Daoy (cell line): ENCODE data around the gene DFFB. TPM values are rescaled to one million over a fixed set of nuclear protein-coding genes. Genes with fewer than 3 reads are reported as not detected.
"Not testable (repeated sequence)": the region's sequence is repeated elsewhere in the genome, so short reads cannot be mapped to it uniquely, and the experiment has no call there.

Experiments
- DNase-seq: peaks from one replicate; pipeline ENCODE4 v3.0.0-alpha.2; 2015; ENCODE audit warnings: low read depth
- total RNA-seq: library from RNA; depleted of rRNA; stranded (reverse); fragments of >200 nt; shearing (Covaris generic); gene quantifications from 2 replicates; pipeline ENCODE4 v1.2.3, GENCODE V29; 2014; rRNA removed

The DFFB gene, protein sequence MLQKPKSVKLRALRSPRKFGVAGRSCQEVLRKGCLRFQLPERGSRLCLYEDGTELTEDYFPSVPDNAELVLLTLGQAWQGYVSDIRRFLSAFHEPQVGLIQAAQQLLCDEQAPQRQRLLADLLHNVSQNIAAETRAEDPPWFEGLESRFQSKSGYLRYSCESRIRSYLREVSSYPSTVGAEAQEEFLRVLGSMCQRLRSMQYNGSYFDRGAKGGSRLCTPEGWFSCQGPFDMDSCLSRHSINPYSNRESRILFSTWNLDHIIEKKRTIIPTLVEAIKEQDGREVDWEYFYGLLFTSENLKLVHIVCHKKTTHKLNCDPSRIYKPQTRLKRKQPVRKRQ
- total RNA-seq: 7.4 and 32.3 TPM in 2 replicates

DNA sequence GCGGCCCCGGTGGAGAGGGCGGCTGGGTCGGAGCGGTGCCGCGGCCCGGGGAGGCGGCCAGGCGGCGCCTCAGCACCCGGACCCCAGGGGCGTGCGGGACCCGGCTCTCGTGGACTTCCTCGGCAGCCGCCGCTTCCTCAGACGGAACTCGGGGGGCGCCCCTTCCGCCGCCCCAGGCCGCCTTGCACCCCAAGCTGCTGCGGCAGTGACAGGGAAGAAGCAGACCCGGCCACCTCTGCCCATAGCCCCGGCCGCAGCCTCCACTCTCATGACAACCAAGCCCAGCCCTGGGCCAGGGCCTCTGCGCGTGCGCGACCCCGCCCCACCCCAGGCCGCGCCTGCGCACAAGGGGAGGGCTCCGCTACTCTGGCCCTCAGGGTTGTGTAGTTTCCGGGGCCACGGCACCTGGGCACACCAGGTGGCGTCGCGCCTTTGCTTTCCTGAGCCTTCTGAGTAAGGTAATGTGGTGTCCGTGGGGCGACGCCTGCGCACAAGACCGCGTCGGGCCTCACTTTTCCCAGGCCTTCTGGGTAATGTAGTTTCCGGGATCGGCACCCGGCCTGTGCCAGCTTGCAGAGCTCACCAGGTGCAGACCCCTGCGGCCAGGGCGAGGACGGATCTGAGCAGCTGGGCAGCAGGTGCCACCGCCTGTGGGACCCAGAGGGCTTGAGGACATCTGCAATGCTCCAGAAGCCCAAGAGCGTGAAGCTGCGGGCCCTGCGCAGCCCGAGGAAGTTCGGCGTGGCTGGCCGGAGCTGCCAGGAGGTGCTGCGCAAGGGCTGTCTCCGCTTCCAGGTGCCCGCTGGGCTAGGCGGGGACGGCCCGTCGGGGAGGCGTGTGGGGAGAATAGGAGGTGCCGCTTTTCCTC, at the start of gene DFFB, which contains the start of gene CEP104:
TSS of gene DFFB (plus strand) at position 554 of the 868 bp plus-strand sequence. CDS start at position 682, 128 bp downstream.
TSS of gene CEP104 (minus strand) at position 289 of the 868 bp plus-strand sequence. CDS start 4,804 bp downstream, outside the sequence.
- peak; percentile 97 for DNase-seq

- no peak for DNase-seq
These were observed 49.5 kb upstream of the DFFB start for GRCh38 chr1:3807769-3808168.

DNA sequence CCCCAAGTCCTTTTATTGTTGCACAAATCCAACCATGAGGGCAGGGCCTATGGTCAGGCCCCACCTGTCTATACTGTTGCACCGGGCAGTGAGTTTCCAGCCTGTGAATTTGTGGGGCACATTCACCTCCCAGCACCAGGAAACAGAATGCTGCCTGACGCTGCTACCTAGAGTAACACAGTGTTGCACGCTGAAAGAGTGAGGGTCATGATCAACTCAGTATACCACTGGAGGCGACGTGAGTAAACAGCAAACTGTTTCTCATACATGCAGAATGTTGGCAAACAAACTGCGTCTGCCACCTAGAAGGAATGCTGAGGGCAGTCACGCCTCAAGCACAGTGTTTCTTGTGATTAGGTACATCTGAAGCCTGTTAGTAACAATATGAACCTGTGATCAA, 47.6 kb upstream of the DFFB start:
- DNase-seq: no peak

DNA sequence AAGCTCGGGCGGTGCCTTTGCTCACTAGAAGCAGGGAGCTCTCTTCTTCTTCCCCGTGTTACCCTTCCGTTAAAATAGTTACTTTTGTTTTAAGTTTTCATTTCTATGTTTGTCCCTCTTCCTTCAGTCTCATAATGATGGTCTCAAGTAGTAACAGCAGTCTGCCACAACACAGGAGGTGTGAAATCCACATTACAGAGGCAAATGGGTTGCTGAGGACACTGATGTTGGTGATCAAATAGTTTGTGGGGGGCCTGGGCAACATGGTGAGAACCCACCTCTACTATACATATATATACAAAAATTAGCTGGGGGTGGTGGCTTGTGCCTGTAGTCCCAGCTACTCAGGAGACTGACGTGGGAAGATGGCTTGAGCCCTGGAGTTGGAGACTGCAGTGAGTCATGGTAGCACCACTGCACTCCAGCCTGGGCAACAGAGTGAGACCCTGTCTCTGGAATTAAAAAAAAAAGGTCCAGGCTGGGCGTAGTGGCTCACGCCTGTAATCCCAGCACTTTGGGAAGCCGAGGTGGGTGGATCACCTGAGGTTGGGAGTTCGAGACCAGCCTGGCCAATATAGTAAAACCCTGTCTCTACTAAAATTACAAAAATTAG, 47.0 kb upstream of the DFFB start:
- not testable (repeated sequence) for DNase-seq

DNA sequence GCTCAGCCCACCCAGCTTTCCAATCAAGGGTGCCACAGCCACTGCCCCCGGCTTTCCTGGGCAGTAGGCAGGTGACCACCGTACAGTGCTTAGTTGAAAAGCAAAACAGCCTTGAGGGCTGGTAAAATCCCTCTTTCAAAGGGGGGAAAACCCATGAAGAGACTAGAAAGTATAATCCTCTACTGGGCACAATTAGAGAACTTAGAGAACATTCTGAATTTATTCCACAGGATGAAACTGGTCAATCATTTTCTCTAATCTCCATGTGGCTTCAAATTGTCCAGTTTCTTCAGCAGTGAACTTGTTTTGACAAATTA, 45.7 kb upstream of the DFFB start:
- no peak for DNase-seq

DNA sequence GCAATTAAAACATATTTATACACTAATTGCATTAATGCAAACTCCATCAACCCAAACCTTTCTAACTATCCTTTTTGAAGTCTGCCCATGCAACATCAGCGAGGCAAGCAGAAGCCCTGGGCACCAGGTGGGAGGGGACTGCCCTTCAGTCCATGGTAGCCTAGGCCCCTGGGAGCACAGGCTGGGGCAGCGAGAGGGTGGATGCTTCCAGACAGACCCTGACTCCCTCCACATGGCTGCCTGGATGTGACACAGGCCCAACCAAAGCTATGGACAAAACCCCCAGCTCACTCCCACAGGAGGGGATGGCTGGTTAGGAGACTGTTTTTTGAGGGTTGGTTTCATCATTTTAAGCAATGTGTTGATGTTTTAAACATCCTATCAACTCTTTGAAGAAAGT, 43.2 kb upstream of the DFFB start:
- no peak for DNase-seq

GRCh38 chr1:3814771-3815561, 42.3 kb upstream of the DFFB start:
- DNase-seq: no peak

DNA sequence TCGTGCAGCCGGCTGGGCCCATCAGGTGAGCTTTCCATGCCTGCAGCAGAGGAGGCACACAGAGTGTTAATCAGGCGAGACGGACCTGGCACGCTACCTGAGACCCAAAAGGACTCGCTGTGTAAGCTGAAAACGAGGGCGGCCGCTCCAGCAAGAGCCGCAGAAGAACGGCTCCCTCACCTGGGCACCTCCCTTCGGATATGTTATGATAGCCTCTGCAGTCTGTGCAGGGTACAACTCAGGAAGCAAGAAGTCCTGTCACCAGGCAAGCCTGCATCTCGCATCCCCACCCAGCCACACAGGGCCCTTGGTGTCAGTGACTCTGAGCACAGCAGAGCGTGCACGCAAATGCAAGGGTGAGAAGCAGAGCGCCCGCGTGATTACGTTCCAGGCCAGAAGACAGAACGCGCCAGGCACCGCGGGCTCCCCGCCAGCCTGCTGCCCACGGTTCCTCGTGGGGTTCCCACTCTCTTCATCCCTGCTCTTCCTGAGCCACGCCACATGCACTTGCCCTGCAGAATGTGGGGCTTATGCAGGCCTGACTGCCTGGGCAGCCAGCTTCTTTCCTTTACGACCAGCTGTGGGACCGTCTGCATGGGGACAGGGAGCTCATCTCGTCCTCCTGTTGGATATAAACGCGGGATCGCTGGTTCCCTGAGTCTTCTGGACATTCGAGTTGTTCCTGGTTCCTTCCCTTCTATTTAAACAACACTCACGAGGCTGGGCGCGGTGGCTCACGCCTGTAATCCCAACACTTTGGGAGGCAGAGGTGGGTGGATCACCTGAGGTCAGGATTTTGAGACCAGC, 40.7 kb upstream of the DFFB start:
- no peak for DNase-seq

GRCh38 chr1:3817138-3817740, 40.0 kb upstream of the DFFB start:
- no peak for DNase-seq

- DNase-seq: no peak
These were observed 39.3 kb upstream of the DFFB start for GRCh38 chr1:3817821-3818597.

GRCh38 chr1:3819771-3820200, 37.5 kb upstream of the DFFB start:
- DNase-seq: no peak

- no peak for DNase-seq
These were observed 37.0 kb upstream of the DFFB start for GRCh38 chr1:3820316-3820715.

DNA sequence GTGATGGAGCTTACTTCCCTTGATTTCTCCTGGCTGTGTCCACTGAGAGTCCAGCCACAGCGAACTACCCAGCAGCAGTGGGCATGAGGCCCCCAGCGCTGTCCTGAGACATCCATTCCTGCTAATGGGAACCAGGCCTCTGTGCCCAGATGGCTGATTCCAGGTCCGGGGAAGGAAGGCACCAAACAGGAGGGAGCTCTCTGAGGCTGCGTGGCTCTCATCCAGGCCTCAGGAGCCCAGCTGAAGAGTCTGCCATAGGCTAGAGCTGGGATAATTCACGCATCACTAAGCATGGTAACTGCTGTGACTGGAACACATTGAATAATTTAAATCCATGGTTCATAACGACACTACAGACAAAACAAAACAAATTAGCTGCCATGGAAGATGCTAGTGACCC, 36.3 kb upstream of the DFFB start:
- DNase-seq: no peak

GRCh38 chr1:3821447-3821846, 35.8 kb upstream of the DFFB start:
- no peak for DNase-seq

DNA sequence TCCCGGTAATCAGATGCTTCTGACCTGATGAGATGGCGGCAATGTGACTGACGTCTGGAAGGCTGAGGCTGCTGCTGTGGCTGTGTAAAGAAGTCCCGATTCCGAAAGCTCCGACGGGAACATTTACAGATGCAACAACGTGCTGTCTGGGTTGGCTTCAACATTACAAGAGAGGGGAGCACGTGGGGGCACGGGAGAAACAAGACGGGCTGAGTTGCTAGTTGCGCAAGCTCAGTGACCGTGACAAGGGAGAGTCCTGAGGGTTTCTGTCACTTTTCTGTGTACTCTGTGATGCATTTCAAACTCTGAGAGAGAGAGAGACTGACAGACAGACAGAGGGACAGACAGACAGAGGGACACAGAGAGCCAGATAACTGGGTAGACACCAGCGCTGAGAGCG, 35.4 kb upstream of the DFFB start:
- no peak for DNase-seq

GRCh38 chr1:3822421-3822820, 34.9 kb upstream of the DFFB start:
- no peak for DNase-seq

- no peak for DNase-seq
These were observed 32.6 kb upstream of the DFFB start for GRCh38 chr1:3824650-3825049.

GRCh38 chr1:3825356-3825755, 31.9 kb upstream of the DFFB start:
- DNase-seq: no peak

GRCh38 chr1:3827813-3828307, 29.4 kb upstream of the DFFB start:
- no peak for DNase-seq
